Peyer's patch (tissue), 4 donors: ENCODE measurements around the gene ZFPM1.

Source experiments
- POLR2A ChIP-seq, 2 donors: fragments of 450-650 bp; IDR thresholded peaks; one replicate each; pipeline ENCODE4 v1.5.1; 2017; ENCODE audit warnings: antibody characterized with exemption in 2 of 2, mild to moderate bottlenecking in 2 of 2, moderate library complexity in 2 of 2
- TF ChIP-seq, protein P1 (sequence below), 6 experiments: fragments of 450-650 bp in 4 of 6; fragments of 200-600 bp in 2 of 6; sonication (generic) in 1 of 6; IDR thresholded peaks; one replicate each; pipeline ENCODE4 v1.5.1; 2017 to 2019; ENCODE audit warnings: antibody characterized with exemption in 6 of 6, mild to moderate bottlenecking in 3 of 6, moderate library complexity in 1 of 6

DNA sequence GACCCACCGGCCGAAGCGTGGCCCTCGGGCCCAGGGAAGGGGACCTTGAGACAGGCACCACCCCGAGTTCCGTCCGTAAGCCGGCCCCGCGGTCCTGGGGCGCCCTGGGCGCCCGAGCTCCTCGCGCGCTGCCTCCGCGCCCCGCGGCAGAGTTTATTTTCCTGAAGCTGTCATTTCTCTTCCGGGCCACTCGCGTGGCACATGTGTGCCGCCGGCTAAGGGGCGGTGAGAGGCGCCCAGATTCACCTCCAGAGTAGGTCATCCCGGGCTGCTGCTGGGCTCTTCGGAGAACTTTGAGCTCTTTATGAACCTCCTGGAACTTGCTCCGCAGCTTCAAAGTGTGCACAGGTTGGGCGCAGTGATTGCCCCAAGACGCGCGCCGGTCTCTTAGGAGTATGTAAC, 117.6 kb downstream of the ZFPM1 start:
- TF ChIP-seq, protein P1, sequence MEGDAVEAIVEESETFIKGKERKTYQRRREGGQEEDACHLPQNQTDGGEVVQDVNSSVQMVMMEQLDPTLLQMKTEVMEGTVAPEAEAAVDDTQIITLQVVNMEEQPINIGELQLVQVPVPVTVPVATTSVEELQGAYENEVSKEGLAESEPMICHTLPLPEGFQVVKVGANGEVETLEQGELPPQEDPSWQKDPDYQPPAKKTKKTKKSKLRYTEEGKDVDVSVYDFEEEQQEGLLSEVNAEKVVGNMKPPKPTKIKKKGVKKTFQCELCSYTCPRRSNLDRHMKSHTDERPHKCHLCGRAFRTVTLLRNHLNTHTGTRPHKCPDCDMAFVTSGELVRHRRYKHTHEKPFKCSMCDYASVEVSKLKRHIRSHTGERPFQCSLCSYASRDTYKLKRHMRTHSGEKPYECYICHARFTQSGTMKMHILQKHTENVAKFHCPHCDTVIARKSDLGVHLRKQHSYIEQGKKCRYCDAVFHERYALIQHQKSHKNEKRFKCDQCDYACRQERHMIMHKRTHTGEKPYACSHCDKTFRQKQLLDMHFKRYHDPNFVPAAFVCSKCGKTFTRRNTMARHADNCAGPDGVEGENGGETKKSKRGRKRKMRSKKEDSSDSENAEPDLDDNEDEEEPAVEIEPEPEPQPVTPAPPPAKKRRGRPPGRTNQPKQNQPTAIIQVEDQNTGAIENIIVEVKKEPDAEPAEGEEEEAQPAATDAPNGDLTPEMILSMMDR (IDR thresholded peaks at IDR 0.05): no peak
- no peak for TF ChIP-seq POLR2A (IDR thresholded peaks at IDR 0.05)
